ENCODE results near the gene EBLN1.

Gene EBLN1

DNA sequence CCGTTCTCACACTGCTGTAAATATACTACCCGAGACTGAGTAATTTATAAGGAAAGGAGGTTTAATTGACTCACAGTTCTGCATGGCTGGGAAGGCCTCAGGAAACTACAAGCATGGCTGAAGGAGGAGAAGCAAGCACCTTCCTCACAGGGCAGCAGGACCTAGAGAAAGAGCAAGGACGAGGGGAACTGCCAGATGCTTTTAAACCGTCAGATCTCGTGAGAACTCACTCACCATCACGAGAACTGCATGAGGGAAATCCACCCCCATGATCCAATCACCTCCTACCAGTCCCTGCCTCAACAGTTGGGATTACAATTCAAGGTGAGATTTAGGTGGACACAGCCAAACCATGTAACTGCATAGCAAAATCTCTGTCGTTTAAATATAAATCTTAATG is at the start of gene EBLN1:
TSS of gene EBLN1 (minus strand) at position 174 of the 400 bp plus-strand sequence. CDS start 8,032 bp downstream, outside the sequence.
- DNase-seq (ENCODE audit: low spot score) = no peak

DNA sequence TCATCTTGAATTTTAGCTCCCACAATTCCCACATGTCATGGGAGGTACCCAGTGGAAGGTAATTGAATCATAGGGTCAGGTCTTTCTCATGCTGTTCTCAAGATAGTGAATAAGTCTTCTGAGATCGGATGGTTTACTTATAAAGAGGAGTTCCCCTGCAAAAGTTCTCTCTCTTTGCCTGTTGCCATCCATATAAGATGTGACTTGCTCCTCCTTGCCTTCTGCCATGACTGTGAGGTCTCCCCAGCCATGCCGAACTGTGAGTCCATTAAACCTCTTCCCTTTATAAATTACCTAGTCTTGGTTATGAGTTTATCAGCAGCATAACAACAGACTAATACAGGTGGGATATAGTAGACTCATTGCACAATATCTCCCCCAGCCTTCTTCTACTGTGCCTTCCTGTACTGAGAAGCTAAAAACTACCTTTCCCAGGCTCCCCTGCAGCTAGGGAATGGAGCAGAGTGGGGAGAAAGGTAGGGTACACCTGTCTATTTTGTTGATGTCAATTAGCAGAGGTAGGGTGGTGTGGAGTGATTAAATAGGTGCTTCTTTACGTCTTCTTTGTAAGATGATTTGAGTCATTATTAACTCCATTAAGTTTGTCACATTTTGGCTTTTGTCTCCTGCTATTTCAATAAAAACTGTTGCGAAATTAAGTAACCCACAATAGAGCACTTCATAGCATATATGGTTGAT is 48.2 kb upstream of the EBLN1 start:
- DNase-seq (ENCODE audit: low spot score) = no peak

- no peak for DNase-seq (ENCODE audit: low spot score)
Observed at GRCh38 chr10:22263106-22263505, 45.3 kb upstream of the EBLN1 start.

- peak; percentile 16 for DNase-seq (ENCODE audit: low spot score)
Observed at GRCh38 chr10:22259280-22259679, 41.5 kb upstream of the EBLN1 start.

DNA sequence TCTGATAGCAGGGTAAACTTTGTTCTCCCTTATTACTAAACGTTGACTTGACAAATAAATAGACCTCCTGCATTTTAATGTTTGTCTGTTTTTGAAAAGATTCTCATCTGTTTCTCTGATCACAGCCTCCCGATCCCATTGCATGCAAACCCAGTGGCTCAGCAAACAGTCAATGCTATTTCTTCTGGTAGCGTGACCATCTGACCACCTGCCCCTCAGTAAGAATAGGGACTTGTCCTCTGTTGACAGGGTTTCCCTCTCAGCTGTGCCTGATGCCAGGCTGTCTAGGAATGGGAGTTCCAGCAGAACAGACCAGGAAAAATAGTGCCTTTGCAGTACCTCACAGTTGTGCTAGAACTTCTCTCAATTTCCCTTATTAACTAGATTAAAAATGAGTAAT is 40.7 kb upstream of the EBLN1 start:
- DNase-seq (ENCODE audit: low spot score) = no peak

GRCh38 chr10:22253580-22253882 is 35.7 kb upstream of the EBLN1 start:
- no peak for DNase-seq (ENCODE audit: low spot score)

DNA sequence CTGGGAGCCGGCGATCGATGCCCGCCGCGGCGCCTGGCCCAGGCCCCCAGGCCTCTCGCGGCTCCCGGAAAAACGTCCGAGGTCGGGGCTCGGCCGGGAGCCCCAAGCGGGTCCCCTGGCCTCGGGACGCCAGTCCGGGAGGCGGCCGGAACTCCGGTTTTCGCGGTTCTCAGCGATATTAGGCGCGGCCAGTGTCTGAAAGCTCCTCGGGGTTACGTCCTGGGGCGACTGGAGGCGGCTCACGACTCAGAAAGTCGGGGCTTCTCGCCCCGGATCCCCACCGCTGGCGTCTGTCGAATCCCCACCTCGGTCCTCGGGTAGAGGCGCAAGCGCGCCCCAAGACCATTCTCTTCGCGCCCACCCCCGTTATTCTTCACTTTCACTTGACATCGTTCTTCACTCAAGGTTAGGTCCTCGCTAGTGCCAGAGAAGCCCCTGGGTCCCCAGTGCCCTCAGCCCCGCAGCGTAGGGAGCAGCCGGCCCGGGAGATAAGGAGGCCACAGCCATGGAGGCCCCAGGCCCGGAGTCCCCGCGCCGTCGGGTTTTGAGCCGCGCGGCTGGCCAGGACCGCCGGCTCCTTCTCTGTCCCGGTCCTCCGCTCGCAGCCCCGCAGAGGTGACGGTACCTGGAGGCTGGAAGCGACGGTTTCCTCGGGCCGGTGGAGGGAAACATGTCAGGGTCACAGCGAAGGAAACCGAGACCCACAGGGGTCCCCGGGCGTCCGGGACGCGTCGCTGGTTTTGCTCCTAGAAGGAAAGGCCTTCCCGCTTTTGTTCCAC is 35.2 kb upstream of the EBLN1 start:
- peak; percentile 27 for DNase-seq (ENCODE audit: low spot score)

DNA sequence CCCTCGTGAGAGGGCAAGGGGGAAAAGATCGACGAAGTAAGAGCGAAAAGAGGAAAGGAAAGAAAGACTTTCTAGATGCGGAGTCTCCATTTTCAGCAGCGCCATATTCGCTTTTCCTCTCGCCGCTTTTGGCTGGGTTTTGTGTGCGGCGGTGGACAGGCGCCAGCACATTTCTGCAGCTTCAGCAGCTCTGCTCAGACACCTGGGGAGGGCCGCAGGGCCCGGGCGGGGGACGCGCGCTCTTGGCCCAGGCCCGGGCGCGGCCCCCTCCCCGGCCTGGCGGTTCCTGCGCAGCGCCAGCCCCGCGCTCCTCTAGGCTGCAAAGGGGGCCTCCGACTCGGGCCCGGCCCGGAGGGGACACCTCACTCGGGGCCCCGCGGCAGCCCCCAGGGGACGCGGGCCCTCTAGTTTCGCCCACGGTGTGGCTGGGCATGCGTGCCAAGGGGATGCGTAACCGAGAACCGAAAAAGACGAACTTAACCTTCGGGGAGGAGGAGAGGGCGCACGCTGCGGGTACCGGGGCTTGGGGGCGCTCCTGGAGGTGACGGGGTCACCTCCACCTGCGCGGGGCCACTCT is 34.5 kb upstream of the EBLN1 start:
- no peak for DNase-seq (ENCODE audit: low spot score)

DNA sequence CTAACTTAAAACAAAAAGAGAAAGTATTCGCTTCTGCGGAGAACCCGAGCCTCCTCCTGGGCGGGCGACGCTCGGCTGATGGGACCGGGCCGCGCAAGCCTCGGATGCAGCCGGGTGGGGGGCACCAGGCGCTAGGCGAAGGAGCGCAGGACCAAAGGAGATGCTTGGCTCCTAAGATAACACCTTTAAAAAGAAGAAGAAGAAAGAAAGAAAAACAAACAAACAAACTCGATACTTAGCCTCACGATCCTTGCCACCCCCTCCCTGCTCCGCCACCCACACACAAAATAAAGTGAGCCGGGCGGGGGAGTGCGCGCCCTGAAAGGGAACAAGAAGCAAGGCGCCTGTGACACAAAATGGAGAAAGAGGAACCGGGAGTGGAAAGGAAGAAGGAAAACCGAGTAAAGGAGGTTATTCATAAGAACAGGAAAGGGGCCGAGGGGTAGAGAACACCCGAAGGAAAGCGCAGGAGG is 34.0 kb upstream of the EBLN1 start:
- peak; percentile 51 for DNase-seq (ENCODE audit: low spot score)

- no peak for DNase-seq (ENCODE audit: low spot score)
Observed at GRCh38 chr10:22250897-22251660, 33.3 kb upstream of the EBLN1 start.

GRCh38 chr10:22247636-22248035 is 29.8 kb upstream of the EBLN1 start:
- no peak for DNase-seq (ENCODE audit: low spot score)

- no peak for DNase-seq (ENCODE audit: low spot score)
Observed at GRCh38 chr10:22246680-22247391, 29.0 kb upstream of the EBLN1 start.

DNA sequence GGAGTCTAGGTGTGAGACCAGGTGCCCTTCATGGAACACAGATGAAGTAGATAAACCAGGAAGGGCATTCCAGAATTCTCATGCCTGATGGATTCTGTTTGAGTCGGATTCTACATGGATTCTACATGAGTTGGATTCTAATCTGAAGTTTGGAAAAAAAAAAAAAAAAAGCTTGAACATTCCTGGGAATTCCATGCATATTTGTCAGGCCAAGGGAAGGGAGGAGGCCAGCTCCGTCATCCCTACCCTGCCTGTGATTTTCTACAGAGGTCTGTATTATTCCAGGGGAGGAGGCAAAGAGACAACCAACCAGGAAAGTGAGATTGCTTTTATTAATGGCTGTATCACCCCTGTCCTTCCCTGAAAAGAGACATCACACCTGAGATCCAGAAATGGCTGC is 27.8 kb upstream of the EBLN1 start:
- DNase-seq (ENCODE audit: low spot score) = no peak

DNA sequence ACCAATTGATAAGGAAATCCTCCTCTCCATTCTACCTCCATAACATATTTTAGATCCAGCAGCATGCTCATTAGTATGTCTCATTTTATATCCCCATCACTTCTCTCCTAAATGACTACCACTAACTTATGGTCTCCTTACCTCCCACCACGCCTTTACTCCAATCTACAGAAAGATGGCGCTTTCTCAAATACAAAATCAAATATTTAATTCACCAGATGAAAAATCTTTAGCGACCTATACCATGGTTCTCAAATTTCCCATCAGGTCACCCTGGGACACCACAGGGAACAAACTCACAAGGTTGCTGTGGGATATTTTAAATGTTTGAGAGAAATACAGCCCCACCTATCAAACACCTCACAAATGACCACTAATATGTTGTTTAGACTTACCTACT is 27.0 kb upstream of the EBLN1 start:
- DNase-seq (ENCODE audit: low spot score) = no peak

- DNase-seq (ENCODE audit: low spot score) = no peak
Observed at GRCh38 chr10:22244001-22244400, 26.2 kb upstream of the EBLN1 start.

DNA sequence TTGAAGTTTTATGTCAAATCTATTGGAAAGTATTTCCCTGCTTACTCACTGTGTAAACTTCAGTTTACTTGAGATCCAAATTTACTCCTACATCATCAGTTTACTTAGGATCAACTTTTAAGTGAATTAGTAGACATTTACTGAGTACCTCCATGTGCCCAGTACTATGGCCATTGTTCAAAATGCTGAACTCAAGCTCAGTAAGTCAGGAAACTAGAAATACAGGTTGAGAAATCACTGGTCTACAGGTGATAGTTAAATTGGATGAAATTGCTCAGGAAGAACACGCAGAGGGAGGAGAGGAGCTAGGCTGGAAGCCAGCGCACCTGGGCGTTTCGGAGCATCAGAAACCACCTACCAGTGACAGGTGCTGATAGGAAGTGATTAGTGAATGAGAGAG is 25.5 kb upstream of the EBLN1 start:
- no peak for DNase-seq (ENCODE audit: low spot score)

DNA sequence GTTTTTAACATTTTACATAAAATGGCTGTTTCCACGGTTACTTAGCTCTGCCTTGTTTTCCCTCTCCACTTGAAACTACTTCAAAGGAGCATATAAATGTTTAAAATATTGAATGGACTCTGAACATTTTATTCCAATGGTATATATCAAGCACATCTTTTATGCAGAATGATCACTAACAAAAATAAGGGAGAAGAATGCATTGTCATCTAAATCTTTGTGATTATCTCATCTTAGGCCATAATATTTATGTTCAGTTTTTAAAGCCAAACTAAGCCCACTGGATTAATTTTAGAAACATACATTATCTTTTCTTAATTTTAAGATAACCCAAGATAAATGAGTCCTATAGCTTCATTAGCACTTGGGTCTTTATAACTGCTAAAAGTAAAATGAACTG is 13.4 kb upstream of the EBLN1 start:
- no peak for DNase-seq (ENCODE audit: low spot score)

DNA sequence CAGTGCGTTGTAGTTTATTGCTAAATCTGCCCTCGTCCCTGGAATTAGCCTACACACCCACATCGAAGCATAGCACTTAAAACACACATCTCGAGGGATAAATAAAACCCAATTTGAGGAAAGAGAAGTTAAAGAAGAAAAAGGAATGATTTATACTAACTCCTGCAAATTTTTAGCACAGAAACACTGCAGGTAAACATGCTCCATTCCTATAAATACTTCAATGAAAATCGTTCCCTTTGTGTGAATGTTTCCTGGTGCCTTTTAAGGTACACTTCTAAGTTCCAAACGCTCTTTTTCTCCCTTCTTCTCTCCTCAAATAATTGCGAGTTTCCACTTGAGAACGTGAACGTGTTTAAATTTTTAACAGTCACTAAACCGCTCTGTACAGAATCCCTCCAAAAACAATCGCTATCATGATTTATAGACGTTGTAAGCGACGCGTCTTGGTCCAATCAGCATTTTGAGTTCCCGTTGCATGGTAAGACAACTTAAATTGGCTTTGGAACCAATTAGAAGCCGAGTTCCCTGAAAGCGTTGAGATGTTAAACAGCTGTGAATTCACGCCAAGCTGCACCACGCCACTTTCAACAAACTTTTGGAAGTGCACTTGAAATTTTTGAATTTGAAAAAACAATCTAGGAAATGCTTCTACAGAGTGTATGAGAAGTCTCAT is 12.5 kb upstream of the EBLN1 start:
- DNase-seq (ENCODE audit: low spot score) = peak; percentile 55

GRCh38 chr10:22229802-22230157 is 12.0 kb upstream of the EBLN1 start:
- no peak for DNase-seq (ENCODE audit: low spot score)

DNA sequence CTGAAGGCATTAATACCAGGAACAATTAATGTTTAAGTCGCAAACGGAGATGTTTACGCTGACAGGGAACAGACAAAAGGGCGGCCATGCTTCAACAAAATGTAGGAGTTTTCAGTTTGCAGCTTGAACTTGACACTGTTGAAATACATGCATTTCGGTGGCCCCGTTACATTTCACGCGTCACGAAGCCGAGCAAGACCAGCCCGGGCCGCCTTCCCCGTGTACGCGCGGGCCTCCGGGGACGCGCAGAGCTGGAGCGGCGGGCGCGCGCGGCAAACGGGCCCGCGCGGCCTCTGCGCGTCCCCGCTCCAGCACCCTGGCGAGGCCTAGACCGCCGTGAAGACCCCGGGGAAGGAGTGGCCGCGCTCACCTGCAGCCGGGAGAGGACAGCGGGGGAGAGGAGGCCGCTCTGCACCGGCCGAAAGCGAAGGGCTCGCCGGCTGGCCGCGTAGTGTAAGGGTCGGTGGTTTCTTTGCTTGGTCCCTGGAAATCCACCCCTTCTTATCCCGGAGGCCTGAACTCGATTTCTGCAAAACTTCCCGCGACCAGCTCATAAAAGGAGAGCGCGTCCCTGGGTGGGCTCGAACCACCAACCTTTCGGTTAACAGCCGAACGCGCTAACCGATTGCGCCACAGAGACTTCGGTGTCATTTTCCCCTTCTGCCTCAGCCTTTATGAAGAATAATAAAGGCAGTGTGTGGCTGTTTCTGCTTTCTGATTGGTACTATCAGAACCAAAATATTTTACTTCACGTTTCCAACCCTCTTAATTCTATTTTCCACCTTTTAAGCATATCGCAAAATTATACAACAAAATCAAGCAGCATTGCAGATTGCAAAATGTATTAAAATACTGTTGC is 11.4 kb upstream of the EBLN1 start:
- peak; percentile 74 for DNase-seq (ENCODE audit: low spot score)

Data from hematopoietic multipotent progenitor cell treated with erythropoietin and hydrocortisone succinate and interleukin-3 and kit ligand, for 15 days (in vitro differentiated cells).